Measurements from ENCODE around the gene TM9SF1.

The TM9SF1 gene

DNA sequence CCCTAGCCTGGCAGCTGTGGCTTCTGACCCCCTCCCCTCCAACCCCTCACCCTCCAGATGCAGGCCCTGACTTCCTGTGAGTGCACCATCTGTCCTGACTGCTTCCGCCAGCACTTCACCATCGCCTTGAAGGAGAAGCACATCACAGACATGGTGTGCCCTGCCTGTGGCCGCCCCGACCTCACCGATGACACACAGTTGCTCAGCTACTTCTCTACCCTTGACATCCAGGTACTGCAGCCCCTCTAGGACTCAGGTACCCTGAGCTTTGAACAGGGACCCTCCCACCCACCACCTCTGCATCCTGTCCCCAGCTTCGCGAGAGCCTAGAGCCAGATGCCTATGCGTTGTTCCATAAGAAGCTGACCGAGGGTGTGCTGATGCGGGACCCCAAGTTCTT, 40.1 kb downstream of the TM9SF1 start:
- TF ChIP-seq, protein P1, sequence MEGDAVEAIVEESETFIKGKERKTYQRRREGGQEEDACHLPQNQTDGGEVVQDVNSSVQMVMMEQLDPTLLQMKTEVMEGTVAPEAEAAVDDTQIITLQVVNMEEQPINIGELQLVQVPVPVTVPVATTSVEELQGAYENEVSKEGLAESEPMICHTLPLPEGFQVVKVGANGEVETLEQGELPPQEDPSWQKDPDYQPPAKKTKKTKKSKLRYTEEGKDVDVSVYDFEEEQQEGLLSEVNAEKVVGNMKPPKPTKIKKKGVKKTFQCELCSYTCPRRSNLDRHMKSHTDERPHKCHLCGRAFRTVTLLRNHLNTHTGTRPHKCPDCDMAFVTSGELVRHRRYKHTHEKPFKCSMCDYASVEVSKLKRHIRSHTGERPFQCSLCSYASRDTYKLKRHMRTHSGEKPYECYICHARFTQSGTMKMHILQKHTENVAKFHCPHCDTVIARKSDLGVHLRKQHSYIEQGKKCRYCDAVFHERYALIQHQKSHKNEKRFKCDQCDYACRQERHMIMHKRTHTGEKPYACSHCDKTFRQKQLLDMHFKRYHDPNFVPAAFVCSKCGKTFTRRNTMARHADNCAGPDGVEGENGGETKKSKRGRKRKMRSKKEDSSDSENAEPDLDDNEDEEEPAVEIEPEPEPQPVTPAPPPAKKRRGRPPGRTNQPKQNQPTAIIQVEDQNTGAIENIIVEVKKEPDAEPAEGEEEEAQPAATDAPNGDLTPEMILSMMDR (IDR thresholded peaks at IDR 0.05; ENCODE audit: insufficient read depth, low read depth, low read length, missing control alignments): no peak
- no peak for DNase-seq (ENCODE audit: low read depth)

DNA sequence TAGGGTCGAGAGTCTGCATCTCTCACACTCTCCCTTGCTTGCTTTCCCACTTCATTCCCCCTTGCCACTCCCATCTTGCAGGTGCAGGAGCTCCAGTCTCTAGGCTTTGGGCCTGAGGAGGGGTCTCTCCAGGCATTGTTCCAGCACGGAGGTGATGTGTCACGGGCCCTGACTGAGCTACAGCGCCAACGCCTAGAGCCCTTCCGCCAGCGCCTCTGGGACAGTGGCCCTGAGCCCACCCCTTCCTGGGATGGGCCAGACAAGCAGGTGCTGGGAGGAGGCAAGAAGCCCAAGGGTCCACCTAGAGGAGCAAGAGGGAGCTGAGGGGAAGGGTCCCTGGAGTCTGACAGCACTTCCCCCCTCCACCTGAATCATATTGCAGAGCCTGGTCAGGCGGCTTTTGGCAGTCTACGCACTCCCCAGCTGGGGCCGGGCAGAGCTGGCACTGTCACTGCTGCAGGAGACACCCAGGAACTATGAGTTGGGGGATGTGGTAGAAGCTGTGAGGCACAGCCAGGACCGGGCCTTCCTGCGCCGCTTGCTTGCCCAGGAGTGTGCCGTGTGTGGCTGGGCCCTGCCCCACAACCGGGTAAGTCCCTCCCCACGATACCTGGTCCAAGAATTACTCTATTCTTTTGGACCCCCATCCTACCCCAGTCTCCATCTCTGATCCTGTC, 43.7 kb downstream of the TM9SF1 start:
- H3K4me3 ChIP-seq (ENCODE audit: low read depth, low read length): no peak overlapping the region
- TF ChIP-seq, protein P1 (IDR thresholded peaks at IDR 0.05; ENCODE audit: insufficient read depth, low read depth, low read length, missing control alignments): no peak
- no peak for DNase-seq (ENCODE audit: low read depth)

More for the DNA sequence above, 40.1 kb downstream of the TM9SF1 start:
- no peak overlapping the region for H3K4me3 ChIP-seq (ENCODE audit: low read depth, low read length)

DNA sequence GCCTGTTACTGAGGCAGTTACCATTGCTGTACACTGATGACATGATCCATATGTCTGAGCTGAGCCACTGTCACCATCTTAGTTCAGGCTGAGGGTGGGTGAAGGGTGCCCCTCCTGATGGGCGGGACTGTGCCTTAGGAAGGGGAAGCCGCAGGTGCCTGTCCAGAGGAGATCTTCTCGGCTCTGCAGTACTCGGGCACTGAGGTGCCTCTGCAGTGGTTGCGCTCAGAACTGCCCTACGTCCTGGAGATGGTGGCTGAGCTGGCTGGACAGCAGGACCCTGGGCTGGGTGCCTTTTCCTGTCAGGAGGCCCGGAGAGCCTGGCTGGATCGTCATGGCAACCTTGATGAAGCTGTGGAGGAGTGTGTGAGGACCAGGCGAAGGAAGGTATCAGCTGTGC, 44.2 kb downstream of the TM9SF1 start:
- TF ChIP-seq, protein P1 (IDR thresholded peaks at IDR 0.05; ENCODE audit: insufficient read depth, low read depth, low read length, missing control alignments): no peak
- no peak for DNase-seq (ENCODE audit: low read depth)
- H3K4me3 ChIP-seq (ENCODE audit: low read depth, low read length): no peak overlapping the region

DNA sequence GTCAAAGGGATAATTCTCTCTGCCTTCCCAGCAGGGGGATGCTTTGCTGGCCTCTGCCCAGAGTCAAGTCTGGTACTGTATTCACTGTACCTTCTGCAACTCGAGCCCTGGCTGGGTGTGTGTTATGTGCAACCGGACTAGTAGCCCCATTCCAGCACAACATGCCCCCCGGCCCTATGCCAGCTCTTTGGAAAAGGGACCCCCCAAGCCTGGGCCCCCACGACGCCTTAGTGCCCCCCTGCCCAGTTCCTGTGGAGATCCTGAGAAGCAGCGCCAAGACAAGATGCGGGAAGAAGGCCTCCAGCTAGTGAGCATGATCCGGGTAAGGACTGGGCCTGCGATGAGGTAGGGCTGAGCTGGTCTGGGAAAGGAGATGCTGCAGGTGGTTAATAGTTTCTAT, 44.7 kb downstream of the TM9SF1 start:
- no peak overlapping the region for H3K4me3 ChIP-seq (ENCODE audit: low read depth, low read length)
- TF ChIP-seq, protein P1 (IDR thresholded peaks at IDR 0.05; ENCODE audit: insufficient read depth, low read depth, low read length, missing control alignments): no peak
- no peak for DNase-seq (ENCODE audit: low read depth)

DNA sequence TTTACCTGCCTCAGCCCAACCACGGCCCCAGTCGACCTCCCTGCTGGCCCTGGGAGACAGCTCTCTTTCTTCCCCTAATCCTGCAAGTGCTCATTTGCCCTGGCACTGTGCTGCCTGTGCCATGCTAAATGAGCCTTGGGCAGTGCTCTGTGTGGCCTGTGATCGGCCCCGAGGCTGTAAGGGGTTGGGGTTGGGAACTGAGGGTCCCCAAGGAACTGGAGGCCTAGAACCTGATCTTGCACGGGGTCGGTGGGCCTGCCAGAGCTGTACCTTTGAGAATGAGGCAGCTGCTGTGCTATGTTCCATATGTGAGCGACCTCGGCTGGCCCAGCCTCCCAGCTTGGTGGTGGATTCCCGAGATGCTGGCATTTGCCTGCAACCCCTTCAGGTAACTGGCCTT, 45.2 kb downstream of the TM9SF1 start:
- TF ChIP-seq, protein P1 (IDR thresholded peaks at IDR 0.05; ENCODE audit: insufficient read depth, low read depth, low read length, missing control alignments): no peak
- no peak for DNase-seq (ENCODE audit: low read depth)
- no peak overlapping the region for H3K4me3 ChIP-seq (ENCODE audit: low read depth, low read length)

DNA sequence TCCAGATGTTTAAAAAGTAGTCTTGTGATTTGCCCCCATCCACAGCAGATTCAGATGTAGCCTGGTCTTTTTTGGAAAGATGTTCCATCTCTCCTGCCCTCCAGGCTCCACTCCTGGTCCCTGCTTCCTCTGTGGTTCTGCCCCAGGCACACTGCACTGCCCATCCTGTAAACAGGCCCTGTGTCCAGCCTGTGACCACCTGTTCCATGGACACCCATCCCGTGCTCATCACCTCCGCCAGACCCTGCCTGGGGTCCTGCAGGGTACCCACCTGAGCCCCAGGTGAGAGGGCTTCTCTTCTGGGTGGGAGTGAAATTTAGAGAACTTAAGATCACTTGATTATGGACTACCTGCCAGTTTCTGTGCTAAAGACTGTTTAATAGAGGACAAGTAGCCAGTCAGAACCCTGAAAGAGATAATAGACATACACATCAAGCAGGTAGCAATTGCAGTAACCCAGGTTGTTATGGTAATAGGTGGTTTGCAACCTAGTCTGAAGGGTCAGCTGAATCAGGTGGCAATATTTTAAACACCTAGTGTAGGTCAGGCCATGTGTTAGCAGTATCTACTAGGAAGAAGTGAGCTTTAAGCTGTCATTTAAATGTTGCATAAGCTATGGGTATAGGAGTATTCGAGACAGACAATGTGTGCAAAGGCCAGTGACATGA, 45.8 kb downstream of the TM9SF1 start:
- TF ChIP-seq, protein P1 (IDR thresholded peaks at IDR 0.05; ENCODE audit: insufficient read depth, low read depth, low read length, missing control alignments): no peak
- no peak overlapping the region for H3K4me3 ChIP-seq (ENCODE audit: low read depth, low read length)
- no peak for DNase-seq (ENCODE audit: low read depth)

Measured in GM12865 (cell line).